BJ (cell line): ENCODE results near the gene FAM83B. TPM values are rescaled to one million over a fixed set of nuclear protein-coding genes. Genes with fewer than 3 reads are reported as not detected.

Experiments
- CTCF ChIA-PET: fragments of 350-600 bp; formaldehyde crosslinking; extraction: SDS; loops from one replicate; lab custom pipeline; 2021; ENCODE audit warnings: antibody characterized with exemption, inconsistent platforms; lab: Yijun Ruan, JAX
- POLR2A ChIA-PET: fragments of 300-600 bp; sonication (Branson Sonifier 250); formaldehyde crosslinking; extraction: SDS; loops from one replicate; lab custom pipeline; 2021; ENCODE audit warnings: antibody characterized with exemption; lab: Charles Lee
- DNase-seq: peaks from one replicate; pipeline ENCODE4 v3.0.0-alpha.2; 2011; ENCODE audit warnings: low read depth
- H3K27me3 ChIP-seq: 2 replicates; pipeline ENCODE4 v1.6.0; 2011; ENCODE audit warnings: low read length; ENCODE audit not compliant: control insufficient read depth, insufficient read depth
- H3K36me3 ChIP-seq: 2 replicates; pipeline ENCODE4 v1.5.1; 2011; ENCODE audit warnings: low read length; ENCODE audit not compliant: control insufficient read depth, insufficient read depth
- H3K4me3 ChIP-seq: 2 replicates; pipeline ENCODE4 v1.5.1; 2011; ENCODE audit warnings: low read depth, mild to moderate bottlenecking, control low read depth, low read length
- CTCF ChIP-seq: IDR thresholded peaks from 2 replicates; pipeline ENCODE4 v1.5.1; 2011; ENCODE audit warnings: low read depth, mild to moderate bottlenecking, control low read depth, inconsistent platforms, low read length, moderate library complexity; ENCODE audit not compliant: insufficient read depth
- polyA plus RNA-seq: library from polyadenylated mRNA; depleted of rRNA; stranded (reverse); fragments of >200 nt; gene quantifications from 2 replicates; pipeline ENCODE4 v1.2.3, GENCODE V29; 2011

The FAM83B gene
- polyA plus RNA-seq, 1 experiment: not detected

DNA sequence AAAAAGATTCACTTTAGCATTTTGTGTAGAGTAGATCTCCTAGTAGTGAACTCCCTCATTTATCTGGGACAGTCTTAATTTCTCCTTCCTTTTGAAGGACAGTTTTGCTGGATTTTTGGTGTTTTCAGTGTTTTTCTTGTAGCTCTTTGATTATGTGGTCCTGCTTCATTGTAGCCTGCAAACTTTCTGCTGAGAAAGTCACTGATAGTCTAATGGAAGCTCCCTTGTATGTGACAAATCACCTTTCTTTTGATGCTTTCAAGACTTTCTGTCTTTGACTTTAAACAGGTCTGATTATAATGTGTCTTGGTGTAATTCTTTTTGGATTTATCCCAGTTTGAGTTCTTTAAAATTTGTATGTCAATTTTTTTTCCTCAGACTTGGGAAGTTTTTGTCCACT lies 86.1 kb downstream of the FAM83B start:
- POLR2A ChIA-PET: no interaction called here
- CTCF ChIA-PET: no interaction called here

DNA sequence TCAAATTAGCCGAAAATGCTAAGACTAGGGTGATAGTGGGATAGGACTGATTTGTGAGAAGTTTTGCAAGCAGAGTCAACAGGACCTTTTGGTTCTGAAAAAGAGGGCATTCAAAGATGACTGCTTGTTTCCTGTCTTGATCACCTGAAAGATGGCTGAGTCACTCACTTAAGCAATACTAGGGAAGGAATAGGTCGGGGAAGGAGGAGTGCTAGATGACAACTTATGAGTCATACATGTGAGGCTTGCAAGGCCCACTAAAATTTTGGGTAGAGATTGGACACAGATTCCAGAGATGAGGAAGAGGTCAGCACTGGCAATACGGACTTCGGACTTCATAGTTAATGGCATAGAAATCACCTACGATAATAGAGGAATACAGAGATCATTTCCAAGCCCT lies 89.2 kb downstream of the FAM83B start:
- H3K36me3 ChIP-seq: no peaks in the 10 kb centered on the region
- no peaks in the 10 kb centered on the region; the same call in 1 of the 2 replicates for H3K27me3 ChIP-seq
- TF ChIP-seq CTCF: no peak
- no peak overlapping the region for H3K4me3 ChIP-seq
- POLR2A ChIA-PET: no interaction called here
- peak; percentile 10 for DNase-seq
- CTCF ChIA-PET: no interaction called here

More for the DNA sequence above, 86.1 kb downstream of the FAM83B start:
- no peaks in the 10 kb centered on the region for H3K36me3 ChIP-seq
- no peak for TF ChIP-seq CTCF
- no peaks in the 10 kb centered on the region for H3K27me3 ChIP-seq
- no peak for DNase-seq
- H3K4me3 ChIP-seq: no peak overlapping the region

DNA sequence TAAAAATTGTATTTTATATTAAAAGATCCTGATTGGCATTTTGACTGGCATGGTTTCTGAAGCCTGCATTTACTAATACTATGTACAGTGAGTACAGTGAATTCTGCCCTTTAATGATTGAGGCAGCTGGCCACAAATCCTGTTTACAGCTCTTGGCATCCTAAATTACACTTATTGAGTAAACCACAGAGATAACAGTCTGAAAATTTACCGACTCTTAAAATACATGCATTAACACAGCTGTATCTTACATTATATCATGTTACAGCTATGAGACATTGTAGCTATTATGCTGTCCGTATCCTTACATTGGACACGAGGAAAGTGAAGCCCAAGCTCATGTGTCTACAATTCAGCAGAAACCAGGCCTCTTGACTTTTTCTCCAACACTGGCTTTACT lies 90.8 kb downstream of the FAM83B start:
- Histone ChIP-seq H3K27me3 (no peaks in the 10 kb centered on the region; the same call in 1 of the 2 replicates), H3K36me3 (no peaks in the 10 kb centered on the region), H3K4me3 (no peak overlapping the region)
- POLR2A ChIA-PET: no interaction called here
- CTCF ChIA-PET: no interaction called here
- TF ChIP-seq CTCF: no peak
- no peak for DNase-seq

DNA sequence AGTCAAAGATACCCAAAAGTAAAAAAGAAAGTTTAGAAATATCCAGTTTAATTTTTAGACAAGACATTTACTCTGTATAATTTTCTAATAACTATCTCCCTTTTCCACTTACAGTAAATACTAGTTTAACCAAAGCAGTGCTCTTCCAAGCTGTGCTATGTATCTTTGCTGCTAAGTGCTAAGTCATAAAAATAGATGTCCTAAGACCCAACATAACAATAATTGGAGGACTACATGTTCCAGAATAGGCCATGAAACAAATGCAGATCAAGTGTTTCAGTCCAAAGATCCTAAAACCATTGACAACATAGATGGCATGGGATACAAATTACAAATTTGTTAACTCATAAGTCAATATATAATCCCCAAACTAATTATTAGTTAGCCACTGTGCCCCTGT lies 111.1 kb downstream of the FAM83B start:
- ChIA-PET CTCF (no interaction called here), POLR2A (no interaction called here)
- TF ChIP-seq CTCF: no peak
- Histone ChIP-seq H3K27me3 (no peaks in the 10 kb centered on the region), H3K4me3 (no peak overlapping the region), H3K36me3 (no peaks in the 10 kb centered on the region)
- no peak for DNase-seq

GRCh38 chr6:54958446-54958845 lies 111.9 kb downstream of the FAM83B start:
- DNase-seq: no peak
- H3K36me3 ChIP-seq: no peaks in the 10 kb centered on the region
- no peaks in the 10 kb centered on the region for H3K27me3 ChIP-seq
- no peak overlapping the region for H3K4me3 ChIP-seq
- CTCF ChIA-PET: no interaction called here
- POLR2A ChIA-PET: no interaction called here
- no peak for TF ChIP-seq CTCF
